Pancreas (tissue), 10 donors: Measurements from ENCODE around the gene MTRR. TPM values are rescaled to one million over a fixed set of nuclear protein-coding genes. Genes with fewer than 3 reads are reported as not detected.

Experiments
- ATAC-seq, 4 donors: fragments of 200-7000 bp; cut with Tn5 transposase; one replicate each; pipeline versions ENCODE4 v1.8.0 to v1.9.1; 2020; ENCODE audit warnings: mild to moderate bottlenecking in 4 of 4, moderate library complexity in 4 of 4
- DNase-seq, 6 donors: peaks; one replicate each; pipeline ENCODE4 v3.0.0-alpha.2; 2020
- FAIRE-seq: peaks from 2 replicates; lab custom pipeline; 2012; peaks lifted over from hg19 to GRCh38; lab: Jason Lieb, UNC
- H3K27ac ChIP-seq, 4 donors: fragments of 200-600 bp; sonication (generic); 1 replicate in 3 of 4; 2 replicates in 1 of 4; pipeline versions ENCODE4 v1.5.0 to v1.8.0; 2020
- H3K27me3 ChIP-seq, 4 donors: fragments of 200-600 bp; one replicate each; pipeline ENCODE4 v1.8.0; 2021
- H3K36me3 ChIP-seq, 3 donors: fragments of 200-600 bp; sonication (generic) in 1 of 3; one replicate each; pipeline versions ENCODE4 v1.5.0 to v1.8.0; 2020 to 2021
- H3K4me1 ChIP-seq, 3 donors: fragments of 200-600 bp; one replicate each; pipeline ENCODE4 v1.8.0; 2021
- H3K4me3 ChIP-seq, 4 donors: fragments of 200-600 bp; sonication (generic) in 2 of 4; one replicate each; pipeline versions ENCODE4 v1.5.0 to v1.8.0; 2020 to 2021
- H3K9me3 ChIP-seq, 4 donors: fragments of 200-600 bp; one replicate each; pipeline ENCODE4 v1.8.0; 2021
- CTCF ChIP-seq, 4 donors: fragments of 200-600 bp; sonication (generic) in 3 of 4; IDR thresholded peaks; one replicate each; pipeline versions ENCODE4 v1.5.0 to v1.8.0; 2021; ENCODE audit warnings: antibody characterized with exemption in 4 of 4
- WGBS, 2 donors: extraction: QIAGEN DNeasy Blood & Tissue Kit; methylation state at CpG; one replicate each; pipeline ENCODE4 v1.1.7; 2013; 5-methylcytosine and 5-hydroxymethylcytosine counted together
- intact Hi-C, 3 donors: fragments of 100-400 bp; cut with DNase I; formaldehyde crosslinking; loops; one replicate each; pipeline versions ENCODE4 v1.11.1 to v1.14.2; 2022
- polyA plus RNA-seq, 2 donors: library from polyadenylated mRNA; stranded (reverse); fragments of 200-250 nt; gene quantifications; one replicate each; pipeline ENCODE4 v1.2.3, GENCODE V29; 2013
- total RNA-seq, 6 donors: library from RNA; stranded (reverse); fragmentation: NEBNext Ultra II Directional in 4 of 6; extraction: Animal tissue kit (Norgen Biotek cat#: 25700) in 4 of 6; gene quantifications; one replicate each; pipeline versions ENCODE4 v1.2.1 to v1.2.4, GENCODE V29; 2021 to 2023
- donor health status: healthy with polysubstance abuse.
- donor health status: DM: no; HTN: no; CAD: no; lungs with moderate emphysema.
- donor health status: DM: no; HTN: no; CAD: no.
- donor health status: control.
- donor health status: control.
- donor health status: Bipolar disorder and iron deficiency.
- donor health status: DM: yes; HTN: yes; CAD: no.
- donor health status: DM: no; HTN: no; CAD: no.
- donor health status: DM: no; HTN: no; CAD: no.
- donor health status: DM: yes; HTN: yes; CAD: no.

Gene MTRR
- total and polyA plus RNA-seq, 8 donors: 6.8 to 27.8 (median 18.9) TPM

DNA sequence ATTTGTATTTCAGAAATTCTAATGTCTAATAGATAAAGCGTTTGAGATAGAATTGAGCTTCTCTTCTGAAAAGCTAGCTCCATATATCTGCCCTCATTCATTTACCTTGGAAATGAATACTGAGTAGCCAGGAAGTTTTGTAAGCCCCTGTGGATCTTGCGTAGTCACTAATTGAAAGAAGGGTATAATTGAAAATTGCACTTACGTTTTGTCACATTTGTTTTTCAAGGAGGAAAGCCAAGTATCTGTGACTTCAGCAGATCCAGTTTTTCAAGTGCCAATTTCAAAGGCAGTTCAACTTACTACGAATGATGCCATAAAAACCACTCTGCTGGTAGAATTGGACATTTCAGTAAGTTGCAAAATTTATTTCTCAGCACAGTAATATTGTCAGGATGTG, 14.0 kb downstream of the MTRR start:
- ATAC-seq (no peak), DNase-seq (no peak), FAIRE-seq (no peak)
- Histone ChIP-seq H3K36me3 (peaks cover 0 to 17% (median 6%) of the 10 kb centered on the region in 3 donors), H3K27me3 (no peaks in the 10 kb centered on the region), H3K4me3 (no peak overlapping the region), H3K4me1 (peaks cover 4 to 9% (median 5%) of the 10 kb centered on the region in 3 donors), H3K9me3 (no peaks in the 10 kb centered on the region), H3K27ac (no peak overlapping the region)
- no peak for TF ChIP-seq CTCF (IDR thresholded peaks at IDR 0.05)
- intact Hi-C loops: no loop called here
- WGBS, 2 donors: 90 to 92% methylated on average over 4 of the region's 4 CpGs

GRCh38 chr5:7884491-7885267, 15.7 kb downstream of the MTRR start:
- no peak for DNase-seq
- no peak overlapping the region for H3K4me3 ChIP-seq
- peaks cover 0 to 21% (median 7%) of the 10 kb centered on the region in 3 donors for H3K36me3 ChIP-seq
- ATAC-seq: no peak
- H3K4me1 ChIP-seq: no peaks in the 10 kb centered on the region
- intact Hi-C loops: no loop called here
- H3K27me3 ChIP-seq: no peaks in the 10 kb centered on the region
- FAIRE-seq: no peak
- no peak overlapping the region for H3K27ac ChIP-seq
- no peaks in the 10 kb centered on the region for H3K9me3 ChIP-seq
- 83 to 85% methylated on average over 5 of the region's 5 CpGs for WGBS, 2 donors
- TF ChIP-seq CTCF (IDR thresholded peaks at IDR 0.05): no peak

- peak in 3 of 4 donors; percentile 69 to 82 (median 80) for ATAC-seq
- Histone ChIP-seq H3K4me3 (no peak overlapping the region), H3K36me3 (peaks cover 0 to 31% (median 12%) of the 10 kb centered on the region in 3 donors), H3K27me3 (no peaks in the 10 kb centered on the region), H3K27ac (no peak overlapping the region), H3K4me1 (no peaks in the 10 kb centered on the region), H3K9me3 (no peaks in the 10 kb centered on the region)
- intact Hi-C loops: no loop called here
- FAIRE-seq: peak; percentile 67
- 57 to 58% methylated on average over 7 of the region's 7 CpGs for WGBS, 2 donors
- no peak for DNase-seq
- TF ChIP-seq CTCF (IDR thresholded peaks at IDR 0.05): peak; percentile 24 to 38 (median 34)
Measured at GRCh38 chr5:7886849-7887475, 18.0 kb downstream of the MTRR start.

- ATAC-seq (no peak), DNase-seq (no peak), FAIRE-seq (no peak)
- intact Hi-C loops: no loop called here
- H3K27me3 ChIP-seq: no peaks in the 10 kb centered on the region
- WGBS, 2 donors: 94 to 98% methylated on average over 9 of the region's 9 CpGs
- no peaks in the 10 kb centered on the region for H3K4me1 ChIP-seq
- no peak overlapping the region for H3K4me3 ChIP-seq
- TF ChIP-seq CTCF (IDR thresholded peaks at IDR 0.05): no peak
- H3K9me3 ChIP-seq: no peaks in the 10 kb centered on the region
- H3K27ac ChIP-seq: no peak overlapping the region
- peaks cover 0 to 37% (median 8%) of the 10 kb centered on the region in 3 donors for H3K36me3 ChIP-seq
Measured at GRCh38 chr5:7888901-7889300, 20.0 kb downstream of the MTRR start.

DNA sequence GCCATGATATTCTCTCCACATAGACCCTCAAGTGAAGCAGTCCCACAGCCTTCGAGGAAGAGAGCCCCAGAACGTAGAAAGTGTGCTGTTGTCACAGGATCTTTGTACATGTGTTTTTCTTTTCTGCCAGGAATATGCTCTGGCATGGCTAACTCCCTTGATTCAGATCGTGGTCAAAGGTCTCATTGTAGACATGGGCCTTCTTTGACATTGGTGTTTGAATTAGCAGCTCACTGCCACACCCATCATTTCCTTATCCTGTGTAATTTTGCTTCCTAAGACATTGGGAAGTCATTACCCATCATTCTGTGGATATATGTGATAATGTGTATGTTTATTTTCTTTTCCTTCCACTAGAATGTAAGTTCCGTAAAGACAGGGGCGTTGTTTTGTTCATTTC, 25.5 kb downstream of the MTRR start:
- Histone ChIP-seq H3K9me3 (no peaks in the 10 kb centered on the region), H3K36me3 (peaks cover 9 to 68% (median 23%) of the 10 kb centered on the region in 3 donors), H3K27ac (no peak overlapping the region), H3K4me3 (no peak overlapping the region), H3K27me3 (no peaks in the 10 kb centered on the region), H3K4me1 (no peaks in the 10 kb centered on the region)
- no peak for DNase-seq
- intact Hi-C loops: no loop called here
- WGBS, 2 donors: 83 to 84% methylated on average over 5 of the region's 5 CpGs
- no peak for ATAC-seq
- no peak for TF ChIP-seq CTCF (IDR thresholded peaks at IDR 0.05)
- FAIRE-seq: no peak
